PC-3 (cell line): Measurements from ENCODE around the gene DGKD. TPM values are rescaled to one million over a fixed set of nuclear protein-coding genes. Genes with fewer than 3 reads are reported as not detected.

Experiments
- ATAC-seq: fragments of 200-7000 bp; cut with Tn5 transposase; 2 replicates; pipeline ENCODE4 v1.9.1; 2020; ENCODE audit warnings: mild to moderate bottlenecking, moderate library complexity
- BruUV-seq: library from RNA; stranded (reverse); fragments of 400-500 nt; replicated peaks from 2 replicates; lab custom pipeline; 2021; lab: Mats Ljungman, UMichigan
- CTCF ChIA-PET: fragments of 300-600 bp; sonication (Branson Sonifier 250); formaldehyde crosslinking; loops from one replicate; lab custom pipeline; 2022; ENCODE audit warnings: antibody characterized with exemption; lab: Charles Lee
- POLR2A ChIA-PET: fragments of 300-600 bp; sonication (Branson Sonifier 250); formaldehyde crosslinking; loops from one replicate; lab custom pipeline; 2022; ENCODE audit warnings: antibody characterized with exemption; ENCODE audit not compliant: unreplicated experiment; lab: Charles Lee
- DNase-seq: peaks from one replicate; pipeline ENCODE4 v3.0.0-alpha.2; 2015
- H2AFZ ChIP-seq: fragments of 300-600 bp; sonication (generic); 2 replicates; pipeline ENCODE4 v1.6.0; 2016; ENCODE audit warnings: antibody characterized with exemption, low read length
- H3F3A ChIP-seq: fragments of 300-600 bp; sonication (generic); one replicate; pipeline ENCODE4 v1.6.0; 2017; ENCODE audit warnings: antibody characterized with exemption, low read length, control low read depth, mild to moderate bottlenecking; ENCODE audit not compliant: unreplicated experiment
- H3K27ac ChIP-seq: fragments of 300-600 bp; sonication (generic); 2 replicates; pipeline ENCODE4 v1.5.1; 2016; ENCODE audit warnings: mild to moderate bottlenecking, low read length
- H3K27me3 ChIP-seq: fragments of 300-600 bp; sonication (generic); 2 replicates; pipeline ENCODE4 v1.6.1; 2016; ENCODE audit warnings: low read length, mixed read lengths
- H3K36me3 ChIP-seq: fragments of 300-600 bp; sonication (generic); 2 replicates; pipeline ENCODE4 v1.6.1; 2016; ENCODE audit warnings: low read depth, mixed run types, low read length, mixed read lengths
- H3K4me1 ChIP-seq: fragments of 300-600 bp; sonication (generic); 2 replicates; pipeline ENCODE4 v1.5.1; 2016; ENCODE audit warnings: low read length; ENCODE audit not compliant: insufficient read depth
- H3K4me2 ChIP-seq: fragments of 300-600 bp; sonication (generic); 2 replicates; pipeline ENCODE4 v1.6.0; 2016; ENCODE audit warnings: low read length
- H3K4me3 ChIP-seq: fragments of 300-600 bp; sonication (generic); 2 replicates; pipeline ENCODE4 v1.5.1; 2016; ENCODE audit warnings: mild to moderate bottlenecking, low read length, mixed read lengths
- H3K79me2 ChIP-seq: fragments of 300-600 bp; sonication (generic); 2 replicates; pipeline ENCODE4 v1.6.1; 2017; ENCODE audit warnings: low read length, mixed read lengths
- H3K9ac ChIP-seq: fragments of 300-600 bp; sonication (generic); 2 replicates; pipeline ENCODE4 v1.6.0; 2016; ENCODE audit warnings: mild to moderate bottlenecking, low read length
- H3K9me2 ChIP-seq: fragments of 300-600 bp; sonication (generic); replicated peaks from 2 replicates; pipeline ENCODE4 v1.6.1; 2016; ENCODE audit warnings: mixed run types, low read length, mixed read lengths
- H3K9me3 ChIP-seq: fragments of 300-600 bp; sonication (generic); 2 replicates; pipeline ENCODE4 v1.6.1; 2016; ENCODE audit warnings: low read length, mixed read lengths
- H4K20me1 ChIP-seq: fragments of 300-600 bp; sonication (generic); 2 replicates; pipeline ENCODE4 v1.6.1; 2016; ENCODE audit warnings: low read length, mixed read lengths
- CTCF ChIP-seq: fragments of 300-600 bp; sonication (generic); conservative IDR thresholded peaks from 2 replicates; pipeline ENCODE4 v1.5.1; 2017; ENCODE audit warnings: antibody characterized with exemption, low read depth, mild to moderate bottlenecking, low read length
- EZH2 ChIP-seq: fragments of 300-600 bp; sonication (generic); IDR thresholded peaks from one replicate; pipeline ENCODE4 v1.6.1; 2017; ENCODE audit warnings: antibody characterized with exemption, mild to moderate bottlenecking, low read length; ENCODE audit not compliant: unreplicated experiment
- EZH2phosphoT487 ChIP-seq: fragments of 300-600 bp; sonication (generic); IDR thresholded peaks from 2 replicates; pipeline ENCODE4 v1.6.1; 2018; ENCODE audit warnings: mild to moderate bottlenecking, antibody characterized with exemption, low read length, borderline replicate concordance
- intact Hi-C: fragments of 100-400 bp; cut with micrococcal nuclease; formaldehyde crosslinking; loops from 2 replicates; pipeline ENCODE4 v1.9.0; 2023
- total RNA-seq: library from RNA; depleted of rRNA; stranded (reverse); fragments of >200 nt; gene quantifications from 2 replicates; pipeline ENCODE4 v1.2.3, GENCODE V29; 2014

DGKD gene
- total RNA-seq, 1 experiment from 2014 or later, result 23.3 TPM

- intact Hi-C loops, result no loop called here
- H3K27me3 ChIP-seq, result no peaks in the 10 kb centered on the region
- H3K4me1 ChIP-seq, result peaks cover 20% of the 10 kb centered on the region
These were observed 55.1 kb downstream of the DGKD start for GRCh38 chr2:233409286-233409991.

GRCh38 chr2:233410196-233410760 lies 56.0 kb downstream of the DGKD start:
- Histone ChIP-seq H3K27ac (no peak overlapping the region), H3K27me3 (no peaks in the 10 kb centered on the region), H3K9ac (no peak overlapping the region), H3K36me3 (peaks cover 18% of the 10 kb centered on the region), H3K79me2 (peaks cover 24% of the 10 kb centered on the region; the same call in 1 of the 2 replicates), H3K9me3 (peaks cover 5% of the 10 kb centered on the region), H2AFZ (no peak overlapping the region), H3K9me2 (no peaks in the 10 kb centered on the region), H4K20me1 (no peaks in the 10 kb centered on the region), H3K4me3 (no peak overlapping the region), H3K4me2 (no peak overlapping the region), H3K4me1 (peaks cover 28% of the 10 kb centered on the region), H3F3A (no peaks in the 10 kb centered on the region)
- BruUV-seq, result no TSS peak
- intact Hi-C loops, result loop anchor here (10.0 kb wide), 1 partner anchor 1615 kb away; no protein-coding TSS in a partner anchor
- CTCF ChIA-PET, result no interaction called here
- POLR2A ChIA-PET, result no interaction called here
- TF ChIP-seq EZH2 (no peak), EZH2phosphoT487 (no peak), CTCF (no peak)
- no peak for DNase-seq
- no peak for ATAC-seq

More at GRCh38 chr2:233409286-233409991, 55.1 kb downstream of the DGKD start:
- Histone ChIP-seq H3K4me2 (no peak overlapping the region), H2AFZ (no peak overlapping the region), H3K4me3 (no peak overlapping the region), H3K9me3 (peaks cover 5% of the 10 kb centered on the region), H3F3A (no peaks in the 10 kb centered on the region), H3K36me3 (peaks cover 23% of the 10 kb centered on the region), H3K27ac (no peak overlapping the region), H3K9me2 (no peaks in the 10 kb centered on the region), H4K20me1 (no peaks in the 10 kb centered on the region), H3K79me2 (peaks cover 19% of the 10 kb centered on the region; the same call in 1 of the 2 replicates), H3K9ac (no peak overlapping the region)
- POLR2A ChIA-PET, result no interaction called here
- no peak for DNase-seq
- CTCF ChIA-PET, result no interaction called here
- ATAC-seq, result no peak
- no TSS peak for BruUV-seq
- TF ChIP-seq EZH2phosphoT487, result no peak
- no peak for TF ChIP-seq EZH2
- no peak for TF ChIP-seq CTCF

- Histone ChIP-seq H3K36me3 (peaks cover 18% of the 10 kb centered on the region), H3K9me3 (peaks cover 5% of the 10 kb centered on the region), H3F3A (no peaks in the 10 kb centered on the region), H3K4me2 (no peak overlapping the region), H3K27ac (no peak overlapping the region), H3K9me2 (no peaks in the 10 kb centered on the region), H3K4me3 (no peak overlapping the region), H3K27me3 (no peaks in the 10 kb centered on the region), H3K9ac (no peak overlapping the region), H2AFZ (no peak overlapping the region), H3K4me1 (peaks cover 37% of the 10 kb centered on the region), H4K20me1 (no peaks in the 10 kb centered on the region), H3K79me2 (peaks cover 32% of the 10 kb centered on the region)
- no peak for DNase-seq
- no TSS peak for BruUV-seq
- no peak for ATAC-seq
- ChIA-PET POLR2A (no interaction called here), CTCF (no interaction called here)
- TF ChIP-seq EZH2phosphoT487 (no peak), EZH2 (no peak), CTCF (no peak)
- intact Hi-C loops, result loop anchor here (10.0 kb wide), 1 partner anchor 1614 kb away; no protein-coding TSS in a partner anchor
These were observed 56.9 kb downstream of the DGKD start for GRCh38 chr2:233411162-233411561.
